SK-N-SH (cell line): ENCODE results near the gene EXOC6B. TPM values are rescaled to one million over a fixed set of nuclear protein-coding genes. Genes with fewer than 3 reads are reported as not detected.

Source experiments
- CTCF ChIA-PET: fragments of 300-600, 350-600 bp; formaldehyde crosslinking; extraction: SDS; loops from one replicate; lab custom pipeline; 2021; lab: Yijun Ruan, JAX
- POLR2A ChIA-PET: fragments of 350-600 bp; sonication (Branson Sonifier 250); formaldehyde crosslinking; extraction: SDS; loops from one replicate; lab custom pipeline; 2020; ENCODE audit warnings: antibody characterized with exemption, inconsistent platforms; lab: Yijun Ruan, JAX
- DNase-seq: peaks from one replicate; pipeline ENCODE4 v3.0.0; 2012
- H2AFZ ChIP-seq: fragments of 200-600 bp; sonication (generic); 2 replicates; pipeline ENCODE4 v1.8.1; 2016; ENCODE audit warnings: antibody characterized with exemption, mild to moderate bottlenecking, low read depth
- H3F3A ChIP-seq: fragments of 200-600 bp; sonication (generic); replicated peaks from 2 replicates; pipeline ENCODE3; 2016; ENCODE audit warnings: antibody characterized with exemption, mild to moderate bottlenecking; ENCODE audit not compliant: insufficient read depth
- H3K27ac ChIP-seq, 2 experiments: fragments of 200-500 bp in 1 of 2; fragments of 200-600 bp in 1 of 2; sonication (Bioruptor generic) in 1 of 2; sonication (generic), shearing (Covaris generic) in 1 of 2; 2 replicates each; pipeline versions ENCODE4 v1.5.1 to v1.6.1; 2014 to 2016; ENCODE audit warnings: low read depth in 2 of 2, inconsistent platforms in 1 of 2, low read length in 1 of 2, mild to moderate bottlenecking in 1 of 2, mixed read lengths in 1 of 2
- H3K27me3 ChIP-seq: fragments of 200-600 bp; sonication (generic), shearing (Covaris generic); 2 replicates; pipeline ENCODE4 v1.6.1; 2016; ENCODE audit warnings: mixed run types; ENCODE audit not compliant: insufficient read depth
- H3K36me3 ChIP-seq, 2 experiments: fragments of 200-500 bp in 1 of 2; fragments of 200-600 bp in 1 of 2; sonication (Bioruptor generic) in 1 of 2; sonication (generic) in 1 of 2; replicated peaks in 1 of 2; 2 replicates each; pipeline versions ENCODE3 to v1.5.1; 2014 to 2016; ENCODE audit warnings: low read length in 1 of 2, mild to moderate bottlenecking in 1 of 2; ENCODE audit not compliant: insufficient read depth in 2 of 2, control insufficient read depth in 1 of 2
- H3K4me1 ChIP-seq, 2 experiments: fragments of 200-500 bp in 1 of 2; fragments of 200-600 bp in 1 of 2; sonication (Bioruptor generic) in 1 of 2; sonication (generic), shearing (Covaris generic) in 1 of 2; 2 replicates each; pipeline versions ENCODE4 v1.5.1 to v1.6.1; 2014 to 2016; ENCODE audit warnings: low read depth in 1 of 2, low read length in 1 of 2, mixed run types in 1 of 2; ENCODE audit not compliant: insufficient read depth in 2 of 2, control insufficient read depth in 1 of 2
- H3K4me2 ChIP-seq: fragments of 200-600 bp; sonication (generic), shearing (Covaris generic); 2 replicates; pipeline ENCODE4 v1.6.1; 2017; ENCODE audit warnings: mixed run types
- H3K4me3 ChIP-seq, 2 experiments: fragments of 200-500 bp in 1 of 2; fragments of 200-600 bp in 1 of 2; sonication (Bioruptor generic) in 1 of 2; sonication (generic), shearing (Covaris generic) in 1 of 2; 2 replicates each; pipeline versions ENCODE4 v1.5.1 to v1.8.1; 2014 to 2016; ENCODE audit warnings: low read depth in 2 of 2, inconsistent platforms in 1 of 2, low read length in 1 of 2, mild to moderate bottlenecking in 1 of 2, mixed read lengths in 1 of 2, moderate library complexity in 1 of 2
- H3K79me2 ChIP-seq: fragments of 200-600 bp; sonication (generic); 2 replicates; pipeline ENCODE4 v1.8.1; 2017; ENCODE audit warnings: mild to moderate bottlenecking; ENCODE audit not compliant: insufficient read depth
- H3K9ac ChIP-seq: fragments of 200-600 bp; sonication (generic); 2 replicates; pipeline ENCODE4 v1.6.1; 2017; ENCODE audit warnings: mixed run types
- H3K9me2 ChIP-seq: fragments of 200-600 bp; sonication (generic); 2 replicates; pipeline ENCODE4 v1.6.1; 2017; ENCODE audit warnings: mixed run types
- H3K9me3 ChIP-seq: fragments of 200-600 bp; sonication (generic); 2 replicates; pipeline ENCODE4 v1.6.1; 2017; ENCODE audit warnings: mixed run types, mild to moderate bottlenecking, moderate library complexity
- H4K20me1 ChIP-seq: fragments of 200-600 bp; sonication (generic); 2 replicates; pipeline ENCODE4 v1.6.1; 2017; ENCODE audit warnings: mild to moderate bottlenecking, mixed run types; ENCODE audit not compliant: insufficient read depth
- CHD2 ChIP-seq: fragments of 150-350 bp; IDR thresholded peaks from 2 replicates; pipeline ENCODE4 v1.6.1; 2018; ENCODE audit warnings: low read length; ENCODE audit not compliant: partially characterized antibody
- ELF1 ChIP-seq: IDR thresholded peaks from 2 replicates; pipeline ENCODE4 v1.4.0; 2012
- EZH2phosphoT487 ChIP-seq: fragments of 200-600 bp; sonication (generic); IDR thresholded peaks from 2 replicates; pipeline ENCODE4 v1.6.1; 2017; ENCODE audit warnings: low read depth, mixed run types, mild to moderate bottlenecking, antibody characterized with exemption, moderate library complexity, borderline replicate concordance
- FOSL2 ChIP-seq: IDR thresholded peaks from 2 replicates; pipeline ENCODE4 v1.4.0; 2012; ENCODE audit warnings: low read depth, mild to moderate bottlenecking, moderate library complexity, borderline replicate concordance
- FOXJ3 ChIP-seq: sonication (generic); formaldehyde crosslinking; IDR thresholded peaks from 2 replicates; pipeline ENCODE4 v1.5.1; 2020; ENCODE audit warnings: mild to moderate bottlenecking, missing genetic modification reagents
- FOXM1 ChIP-seq: IDR thresholded peaks from 2 replicates; pipeline ENCODE4 v1.4.0; 2012; ENCODE audit warnings: low read depth, mild to moderate bottlenecking
- JUND ChIP-seq: IDR thresholded peaks from 2 replicates; pipeline ENCODE4 v1.4.0; 2012
- MEF2A ChIP-seq: IDR thresholded peaks from 2 replicates; pipeline ENCODE4 v1.4.0; 2012; ENCODE audit warnings: low read depth, borderline replicate concordance
- MXI1 ChIP-seq: IDR thresholded peaks from 2 replicates; pipeline ENCODE4 v1.6.1; 2012; ENCODE audit warnings: mild to moderate bottlenecking, low read depth, low read length, improper control_type of control experiment
- NFIC ChIP-seq: IDR thresholded peaks from 2 replicates; pipeline ENCODE4 v1.4.0; 2012; ENCODE audit warnings: borderline replicate concordance
- RAD21 ChIP-seq: IDR thresholded peaks from 2 replicates; pipeline ENCODE4 v1.6.1; 2012; ENCODE audit warnings: mild to moderate bottlenecking, low read length
- RXRA ChIP-seq: IDR thresholded peaks from 2 replicates; pipeline ENCODE4 v1.4.0; 2012; ENCODE audit warnings: low read depth, mild to moderate bottlenecking, borderline replicate concordance
- TCF12 ChIP-seq: IDR thresholded peaks from 2 replicates; pipeline ENCODE4 v1.4.0; 2012
- WGBS: methylation state at CpG from one replicate; pipeline ENCODE4 v1.1.6; 2017; ENCODE audit warnings: low lambda C conversion rate; 5-methylcytosine and 5-hydroxymethylcytosine counted together
- polyA plus RNA-seq, 3 experiments: library from polyadenylated mRNA; depleted of rRNA; stranded (reverse); fragments of >200 nt; gene quantifications; 2 replicates each; pipeline ENCODE4 v1.2.3, GENCODE V29; 2012
- TF ChIP-seq, protein P1 (sequence below): IDR thresholded peaks from 2 replicates; pipeline ENCODE4 v1.4.0; 2012; ENCODE audit warnings: low read depth, borderline replicate concordance
- TF ChIP-seq, protein P2 (sequence below): IDR thresholded peaks from 2 replicates; pipeline ENCODE4 v1.4.0; 2012; ENCODE audit warnings: low read depth, borderline replicate concordance
- TF ChIP-seq, protein P3 (sequence below): fragments of 200-600 bp; sonication (generic); IDR thresholded peaks from 2 replicates; pipeline ENCODE4 v1.6.1; 2017; ENCODE audit warnings: antibody characterized with exemption, mild to moderate bottlenecking, moderate library complexity
- TF ChIP-seq, protein P4 (sequence below): IDR thresholded peaks from 2 replicates; pipeline ENCODE4 v1.6.1; 2012; ENCODE audit warnings: mild to moderate bottlenecking, low read depth, low read length, moderate library complexity
- TF ChIP-seq, protein P5 (sequence below): fragments of 150-350 bp; IDR thresholded peaks from 2 replicates; pipeline ENCODE4 v1.6.1; 2016; ENCODE audit warnings: mild to moderate bottlenecking, low read depth, low read length
- TF ChIP-seq, protein P6 (sequence below): IDR thresholded peaks from 2 replicates; pipeline ENCODE4; 2012

EXOC6B gene
- polyA plus RNA-seq, 1 of the 3 experiments (the other 2 are of a cell fraction), result 7.4 TPM

DNA sequence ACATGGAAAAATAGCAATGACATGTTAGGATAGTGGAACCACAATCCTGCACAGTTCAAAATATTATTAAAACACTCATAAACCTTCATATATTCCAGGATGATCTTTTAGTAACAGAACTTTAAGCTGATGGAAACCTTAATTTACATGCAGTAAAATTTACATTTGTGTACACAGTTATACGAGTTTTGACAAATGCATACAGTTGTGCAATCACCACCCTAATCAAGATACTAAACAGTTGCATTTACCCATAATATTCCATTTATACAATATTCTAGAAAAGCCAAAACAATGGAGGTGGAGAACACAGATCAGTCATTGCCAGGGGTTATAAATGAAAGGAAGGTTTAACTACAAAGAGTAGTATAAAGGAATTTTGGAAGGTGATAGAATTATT, 117.6 kb downstream of the EXOC6B start:
- H4K20me1 ChIP-seq, result no peaks in the 10 kb centered on the region
- no peak for DNase-seq
- no peaks in the 10 kb centered on the region for H3K9me3 ChIP-seq
- H3K9ac ChIP-seq, result no peak overlapping the region
- no peaks in the 10 kb centered on the region for H3K27me3 ChIP-seq
- TF ChIP-seq, protein P1, sequence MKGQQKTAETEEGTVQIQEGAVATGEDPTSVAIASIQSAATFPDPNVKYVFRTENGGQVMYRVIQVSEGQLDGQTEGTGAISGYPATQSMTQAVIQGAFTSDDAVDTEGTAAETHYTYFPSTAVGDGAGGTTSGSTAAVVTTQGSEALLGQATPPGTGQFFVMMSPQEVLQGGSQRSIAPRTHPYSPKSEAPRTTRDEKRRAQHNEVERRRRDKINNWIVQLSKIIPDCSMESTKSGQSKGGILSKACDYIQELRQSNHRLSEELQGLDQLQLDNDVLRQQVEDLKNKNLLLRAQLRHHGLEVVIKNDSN, result no peak
- no peak for TF ChIP-seq MEF2A
- TF ChIP-seq, protein P2, sequence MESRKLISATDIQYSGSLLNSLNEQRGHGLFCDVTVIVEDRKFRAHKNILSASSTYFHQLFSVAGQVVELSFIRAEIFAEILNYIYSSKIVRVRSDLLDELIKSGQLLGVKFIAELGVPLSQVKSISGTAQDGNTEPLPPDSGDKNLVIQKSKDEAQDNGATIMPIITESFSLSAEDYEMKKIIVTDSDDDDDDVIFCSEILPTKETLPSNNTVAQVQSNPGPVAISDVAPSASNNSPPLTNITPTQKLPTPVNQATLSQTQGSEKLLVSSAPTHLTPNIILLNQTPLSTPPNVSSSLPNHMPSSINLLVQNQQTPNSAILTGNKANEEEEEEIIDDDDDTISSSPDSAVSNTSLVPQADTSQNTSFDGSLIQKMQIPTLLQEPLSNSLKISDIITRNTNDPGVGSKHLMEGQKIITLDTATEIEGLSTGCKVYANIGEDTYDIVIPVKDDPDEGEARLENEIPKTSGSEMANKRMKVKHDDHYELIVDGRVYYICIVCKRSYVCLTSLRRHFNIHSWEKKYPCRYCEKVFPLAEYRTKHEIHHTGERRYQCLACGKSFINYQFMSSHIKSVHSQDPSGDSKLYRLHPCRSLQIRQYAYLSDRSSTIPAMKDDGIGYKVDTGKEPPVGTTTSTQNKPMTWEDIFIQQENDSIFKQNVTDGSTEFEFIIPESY, result no peak
- TF ChIP-seq, protein P3, sequence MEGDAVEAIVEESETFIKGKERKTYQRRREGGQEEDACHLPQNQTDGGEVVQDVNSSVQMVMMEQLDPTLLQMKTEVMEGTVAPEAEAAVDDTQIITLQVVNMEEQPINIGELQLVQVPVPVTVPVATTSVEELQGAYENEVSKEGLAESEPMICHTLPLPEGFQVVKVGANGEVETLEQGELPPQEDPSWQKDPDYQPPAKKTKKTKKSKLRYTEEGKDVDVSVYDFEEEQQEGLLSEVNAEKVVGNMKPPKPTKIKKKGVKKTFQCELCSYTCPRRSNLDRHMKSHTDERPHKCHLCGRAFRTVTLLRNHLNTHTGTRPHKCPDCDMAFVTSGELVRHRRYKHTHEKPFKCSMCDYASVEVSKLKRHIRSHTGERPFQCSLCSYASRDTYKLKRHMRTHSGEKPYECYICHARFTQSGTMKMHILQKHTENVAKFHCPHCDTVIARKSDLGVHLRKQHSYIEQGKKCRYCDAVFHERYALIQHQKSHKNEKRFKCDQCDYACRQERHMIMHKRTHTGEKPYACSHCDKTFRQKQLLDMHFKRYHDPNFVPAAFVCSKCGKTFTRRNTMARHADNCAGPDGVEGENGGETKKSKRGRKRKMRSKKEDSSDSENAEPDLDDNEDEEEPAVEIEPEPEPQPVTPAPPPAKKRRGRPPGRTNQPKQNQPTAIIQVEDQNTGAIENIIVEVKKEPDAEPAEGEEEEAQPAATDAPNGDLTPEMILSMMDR, result no peak
- TF ChIP-seq JUND, result no peak
- TF ChIP-seq, protein P4, sequence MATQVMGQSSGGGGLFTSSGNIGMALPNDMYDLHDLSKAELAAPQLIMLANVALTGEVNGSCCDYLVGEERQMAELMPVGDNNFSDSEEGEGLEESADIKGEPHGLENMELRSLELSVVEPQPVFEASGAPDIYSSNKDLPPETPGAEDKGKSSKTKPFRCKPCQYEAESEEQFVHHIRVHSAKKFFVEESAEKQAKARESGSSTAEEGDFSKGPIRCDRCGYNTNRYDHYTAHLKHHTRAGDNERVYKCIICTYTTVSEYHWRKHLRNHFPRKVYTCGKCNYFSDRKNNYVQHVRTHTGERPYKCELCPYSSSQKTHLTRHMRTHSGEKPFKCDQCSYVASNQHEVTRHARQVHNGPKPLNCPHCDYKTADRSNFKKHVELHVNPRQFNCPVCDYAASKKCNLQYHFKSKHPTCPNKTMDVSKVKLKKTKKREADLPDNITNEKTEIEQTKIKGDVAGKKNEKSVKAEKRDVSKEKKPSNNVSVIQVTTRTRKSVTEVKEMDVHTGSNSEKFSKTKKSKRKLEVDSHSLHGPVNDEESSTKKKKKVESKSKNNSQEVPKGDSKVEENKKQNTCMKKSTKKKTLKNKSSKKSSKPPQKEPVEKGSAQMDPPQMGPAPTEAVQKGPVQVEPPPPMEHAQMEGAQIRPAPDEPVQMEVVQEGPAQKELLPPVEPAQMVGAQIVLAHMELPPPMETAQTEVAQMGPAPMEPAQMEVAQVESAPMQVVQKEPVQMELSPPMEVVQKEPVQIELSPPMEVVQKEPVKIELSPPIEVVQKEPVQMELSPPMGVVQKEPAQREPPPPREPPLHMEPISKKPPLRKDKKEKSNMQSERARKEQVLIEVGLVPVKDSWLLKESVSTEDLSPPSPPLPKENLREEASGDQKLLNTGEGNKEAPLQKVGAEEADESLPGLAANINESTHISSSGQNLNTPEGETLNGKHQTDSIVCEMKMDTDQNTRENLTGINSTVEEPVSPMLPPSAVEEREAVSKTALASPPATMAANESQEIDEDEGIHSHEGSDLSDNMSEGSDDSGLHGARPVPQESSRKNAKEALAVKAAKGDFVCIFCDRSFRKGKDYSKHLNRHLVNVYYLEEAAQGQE, result no peak
- TF ChIP-seq ELF1, result no peak
- TF ChIP-seq NFIC, result no peak
- TF ChIP-seq MXI1, result no peak
- TF ChIP-seq EZH2phosphoT487, result no peak
- TF ChIP-seq, protein P5, sequence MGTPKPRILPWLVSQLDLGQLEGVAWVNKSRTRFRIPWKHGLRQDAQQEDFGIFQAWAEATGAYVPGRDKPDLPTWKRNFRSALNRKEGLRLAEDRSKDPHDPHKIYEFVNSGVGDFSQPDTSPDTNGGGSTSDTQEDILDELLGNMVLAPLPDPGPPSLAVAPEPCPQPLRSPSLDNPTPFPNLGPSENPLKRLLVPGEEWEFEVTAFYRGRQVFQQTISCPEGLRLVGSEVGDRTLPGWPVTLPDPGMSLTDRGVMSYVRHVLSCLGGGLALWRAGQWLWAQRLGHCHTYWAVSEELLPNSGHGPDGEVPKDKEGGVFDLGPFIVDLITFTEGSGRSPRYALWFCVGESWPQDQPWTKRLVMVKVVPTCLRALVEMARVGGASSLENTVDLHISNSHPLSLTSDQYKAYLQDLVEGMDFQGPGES, result no peak
- TF ChIP-seq RAD21, result no peak
- TF ChIP-seq TCF12, result no peak
- TF ChIP-seq RXRA, result no peak
- no peak for TF ChIP-seq FOXJ3
- TF ChIP-seq FOXM1, result no peak
- no peak for TF ChIP-seq FOSL2
- TF ChIP-seq, protein P6, sequence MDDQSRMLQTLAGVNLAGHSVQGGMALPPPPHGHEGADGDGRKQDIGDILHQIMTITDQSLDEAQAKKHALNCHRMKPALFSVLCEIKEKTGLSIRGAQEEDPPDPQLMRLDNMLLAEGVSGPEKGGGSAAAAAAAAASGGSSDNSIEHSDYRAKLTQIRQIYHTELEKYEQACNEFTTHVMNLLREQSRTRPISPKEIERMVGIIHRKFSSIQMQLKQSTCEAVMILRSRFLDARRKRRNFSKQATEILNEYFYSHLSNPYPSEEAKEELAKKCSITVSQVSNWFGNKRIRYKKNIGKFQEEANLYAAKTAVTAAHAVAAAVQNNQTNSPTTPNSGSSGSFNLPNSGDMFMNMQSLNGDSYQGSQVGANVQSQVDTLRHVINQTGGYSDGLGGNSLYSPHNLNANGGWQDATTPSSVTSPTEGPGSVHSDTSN, result no peak
- TF ChIP-seq CHD2, result no peak
- no peak overlapping the region for H3K4me2 ChIP-seq
- no peak overlapping the region for H3K4me3 ChIP-seq
- H3K4me1 ChIP-seq, result no peaks in the 10 kb centered on the region
- no peaks in the 10 kb centered on the region for H3F3A ChIP-seq
- no peaks in the 10 kb centered on the region for H3K36me3 ChIP-seq
- H3K79me2 ChIP-seq, result no peaks in the 10 kb centered on the region
- WGBS, result 78% methylated on average over 1 of the region's 1 CpG
- H2AFZ ChIP-seq, result no peak overlapping the region
- CTCF ChIA-PET, result no interaction called here
- no peaks in the 10 kb centered on the region for H3K9me2 ChIP-seq
- no peak overlapping the region for H3K27ac ChIP-seq
- POLR2A ChIA-PET, result no interaction called here
